GM21367 (cell line): ENCODE measurements around the gene EVI2A.
"Not testable (repeated sequence)": the region's sequence is repeated elsewhere in the genome, so short reads cannot be mapped to it uniquely, and the experiment has no call there.

Experiments
- ATAC-seq: cut with Tn5 transposase; IDR thresholded peaks from one replicate; pipeline ENCODE4 v1.9.1; 2021; ENCODE audit not compliant: unreplicated experiment

EVI2A gene

GRCh38 chr17:31321481-31321880 is at the start of gene EVI2A:
TSS of gene EVI2A (minus strand) at chr17:31321622. CDS start at chr17:31319013, 2,609 bp downstream.
- no peak for ATAC-seq

GRCh38 chr17:31369266-31369665 is 47.8 kb upstream of the EVI2A start:
- ATAC-seq: no peak

GRCh38 chr17:31366088-31366487 is 44.7 kb upstream of the EVI2A start:
- ATAC-seq: no peak

- no peak for ATAC-seq
These were observed 42.6 kb upstream of the EVI2A start for GRCh38 chr17:31364012-31364411.

- no peak for ATAC-seq
These were observed 36.5 kb upstream of the EVI2A start for GRCh38 chr17:31357839-31358394.

GRCh38 chr17:31357091-31357490 is 35.7 kb upstream of the EVI2A start:
- no peak for ATAC-seq

GRCh38 chr17:31355935-31356334 is 34.5 kb upstream of the EVI2A start:
- ATAC-seq: no peak

- no peak for ATAC-seq
These were observed 28.0 kb upstream of the EVI2A start for GRCh38 chr17:31349454-31349853.

GRCh38 chr17:31345191-31345747 is 23.8 kb upstream of the EVI2A start:
- ATAC-seq: not testable (repeated sequence)

- no peak for ATAC-seq
These were observed 18.7 kb upstream of the EVI2A start for GRCh38 chr17:31339906-31340661.

- ATAC-seq: no peak
These were observed 7.8 kb upstream of the EVI2A start for GRCh38 chr17:31329221-31329620.

GRCh38 chr17:31328160-31328535 is 6.7 kb upstream of the EVI2A start:
- no peak for ATAC-seq

GRCh38 chr17:31327534-31328159 is 6.2 kb upstream of the EVI2A start:
- ATAC-seq: no peak

- no peak for ATAC-seq
These were observed 2.1 kb upstream of the EVI2A start for GRCh38 chr17:31323551-31323950.

- ATAC-seq: no peak
These were observed 544 bp upstream of the EVI2A start for GRCh38 chr17:31321966-31322365.

- no peak for ATAC-seq
These were observed 631 bp downstream of the EVI2A start for GRCh38 chr17:31320791-31321190.

- no peak for ATAC-seq
These were observed 1.2 kb downstream of the EVI2A start for GRCh38 chr17:31320241-31320640.

GRCh38 chr17:31318851-31319661 is 2.4 kb downstream of the EVI2A start:
- ATAC-seq: no peak

- ATAC-seq: no peak
These were observed 3.1 kb downstream of the EVI2A start for GRCh38 chr17:31318298-31318801.

GRCh38 chr17:31314782-31315100 is 6.7 kb downstream of the EVI2A start:
- ATAC-seq: no peak
